Endothelial cell of umbilical vein (primary cell): ENCODE data around the gene MTIF3. TPM values are rescaled to one million over a fixed set of nuclear protein-coding genes. Genes with fewer than 3 reads are reported as not detected.

Experiments used
- BruUV-seq: library from RNA; stranded (reverse); fragments of 400-500 nt; replicated peaks from 2 replicates; lab custom pipeline; 2021; lab: Mats Ljungman, UMichigan
- CTCF ChIA-PET: fragments of 300-600, 350-600 bp; sonication (Branson Sonifier 250); formaldehyde crosslinking; loops from one replicate; lab custom pipeline; 2021; ENCODE audit warnings: antibody characterized with exemption, inconsistent platforms; lab: Charles Lee
- POLR2A ChIA-PET: fragments of 300-600, 350-600 bp; sonication (Branson Sonifier 250); formaldehyde crosslinking; loops from one replicate; lab custom pipeline; 2021; ENCODE audit warnings: antibody characterized with exemption, inconsistent platforms; lab: Charles Lee
- DNase-seq: peaks from one replicate; pipeline ENCODE4 v3.0.0-alpha.2; 2011; ENCODE audit warnings: low read depth, low spot score
- FAIRE-seq: peaks from 2 replicates; lab custom pipeline; 2011; peaks lifted over from hg19 to GRCh38; lab: Jason Lieb, UNC
- H2AFZ ChIP-seq: 2 replicates; pipeline ENCODE4 v1.6.0; 2012; ENCODE audit warnings: low read depth, low read length, control low read depth, inconsistent platforms
- H3K27ac ChIP-seq: 2 replicates; pipeline ENCODE4 v1.5.1; 2011; ENCODE audit warnings: low read depth, mild to moderate bottlenecking, control low read depth, low read length, moderate library complexity; ENCODE audit not compliant: insufficient read depth
- H3K27me3 ChIP-seq, 2 experiments: 2 replicates each; pipeline versions ENCODE4 v1.6.0 to v1.6.1; 2011; ENCODE audit warnings: low read length in 2 of 2, mixed read lengths in 1 of 2; ENCODE audit not compliant: control insufficient read depth in 2 of 2, insufficient read depth in 2 of 2
- H3K36me3 ChIP-seq, 2 experiments: 2 replicates in 1 of 2; 3 replicates in 1 of 2; pipeline ENCODE4 v1.5.1; 2011; ENCODE audit warnings: low read length in 2 of 2, mild to moderate bottlenecking in 1 of 2, moderate library complexity in 1 of 2; ENCODE audit not compliant: control insufficient read depth in 2 of 2, insufficient read depth in 2 of 2; ENCODE audit errors: extremely low read depth in 1 of 2
- H3K4me1 ChIP-seq: 3 replicates; pipeline ENCODE4 v1.5.1; 2011; ENCODE audit warnings: mild to moderate bottlenecking, low read length; ENCODE audit not compliant: control insufficient read depth, insufficient read depth; ENCODE audit errors: extremely low read depth
- H3K4me2 ChIP-seq: 2 replicates; pipeline ENCODE4 v1.6.1; 2011; ENCODE audit warnings: low read length, control low read depth, mixed read lengths; ENCODE audit not compliant: insufficient read depth
- H3K4me3 ChIP-seq, 3 experiments: fragments of 200-600 bp in 1 of 3; sonication (generic), shearing (Covaris generic) in 1 of 3; replicated peaks in 1 of 3; 2 replicates each; pipeline ENCODE4 v1.5.1; 2011 to 2016; ENCODE audit warnings: control low read depth in 3 of 3, low read length in 3 of 3, mild to moderate bottlenecking in 2 of 3, inconsistent platforms in 1 of 3, low read depth in 1 of 3, moderate library complexity in 1 of 3; ENCODE audit not compliant: insufficient read depth in 1 of 3
- H3K79me2 ChIP-seq: 2 replicates; pipeline ENCODE4 v1.6.0; 2012; ENCODE audit warnings: low read length, inconsistent platforms; ENCODE audit not compliant: control insufficient read depth, insufficient read depth
- H3K9ac ChIP-seq: replicated peaks from 2 replicates; pipeline ENCODE3; 2011; ENCODE audit warnings: low read length, control low read depth; ENCODE audit not compliant: insufficient read depth; ENCODE audit errors: extremely low read depth
- H3K9me1 ChIP-seq: replicated peaks from 3 replicates; pipeline ENCODE4 v1.6.0; 2011; ENCODE audit warnings: mild to moderate bottlenecking, low read length; ENCODE audit not compliant: control insufficient read depth, insufficient read depth; ENCODE audit errors: extremely low read depth
- H3K9me3 ChIP-seq: replicated peaks from 2 replicates; pipeline ENCODE4 v1.5.1; 2012; ENCODE audit warnings: low read length, inconsistent platforms; ENCODE audit not compliant: control insufficient read depth, insufficient read depth
- H4K20me1 ChIP-seq: replicated peaks from 2 replicates; pipeline ENCODE3; 2011; ENCODE audit warnings: mild to moderate bottlenecking, low read length; ENCODE audit not compliant: control insufficient read depth, insufficient read depth; ENCODE audit errors: extremely low read depth
- EZH2 ChIP-seq: IDR thresholded peaks from 2 replicates; pipeline ENCODE4 v1.6.1; 2012; ENCODE audit warnings: borderline replicate concordance, low read depth, mild to moderate bottlenecking, moderate library complexity, low read length, inconsistent platforms; ENCODE audit not compliant: severe bottlenecking
- FOS ChIP-seq: IDR thresholded peaks from 2 replicates; pipeline ENCODE4 v1.6.1; 2011; ENCODE audit warnings: mild to moderate bottlenecking, low read length, moderate library complexity, borderline replicate concordance; ENCODE audit not compliant: insufficient read depth
- GATA2 ChIP-seq: IDR thresholded peaks from 2 replicates; pipeline ENCODE4 v1.7.0; 2011; ENCODE audit warnings: low read depth, mild to moderate bottlenecking, moderate library complexity, mixed read lengths, low read length; ENCODE audit not compliant: insufficient read length, insufficient read depth
- JUN ChIP-seq: IDR thresholded peaks from 2 replicates; pipeline ENCODE4 v1.6.1; 2011; ENCODE audit warnings: borderline replicate concordance, low read depth; ENCODE audit not compliant: insufficient read length, insufficient read depth
- MYC ChIP-seq: IDR thresholded peaks from one replicate; pipeline ENCODE4 v1.6.1; 2011; ENCODE audit warnings: mild to moderate bottlenecking, low read depth, low read length
- POLR2A ChIP-seq: IDR thresholded peaks from 2 replicates; pipeline ENCODE4 v1.6.1; 2012; ENCODE audit warnings: low read depth, mild to moderate bottlenecking, control low read depth, low read length
- POLR2AphosphoS5 ChIP-seq: IDR thresholded peaks from 2 replicates; pipeline ENCODE4 v1.6.1; 2012; ENCODE audit warnings: low read depth, mild to moderate bottlenecking, control low read depth, low read length, moderate library complexity; ENCODE audit not compliant: insufficient read depth
- dilution Hi-C: fragments of 300-500 bp; cut with MboI; formaldehyde crosslinking; loops from one replicate; pipeline ENCODE4 v1.15.0; 2019; ENCODE audit warnings: low sequenced_read_pairs; ENCODE audit not compliant: extremely low pct_ligation_motif_present
- intact Hi-C: fragments of 100-400 bp; cut with micrococcal nuclease; formaldehyde crosslinking; loops from one replicate; pipeline ENCODE4 v1.10.0; 2022
- polyA plus RNA-seq, 4 experiments: library from polyadenylated mRNA; depleted of rRNA in 3 of 4; stranded (reverse) in 3 of 4; unstranded in 1 of 4; fragments of >200 nt; gene quantifications; 2 replicates each; pipeline versions ENCODE4 v1.2.1 to v1.2.3, GENCODE V29; 2011 to 2012; ENCODE audit warnings: missing spikeins in 1 of 4
- total RNA-seq: library from RNA; stranded (reverse); gene quantifications from 2 replicates; pipeline ENCODE4 v1.2.3, GENCODE V29; 2021
- TF ChIP-seq, protein P1 (sequence below): IDR thresholded peaks from 2 replicates; pipeline ENCODE4 v1.6.1; 2011; ENCODE audit not compliant: insufficient read depth, insufficient read length
- TF ChIP-seq, protein P2 (sequence below), 2 donors: IDR thresholded peaks; 1 replicate in 1 of 2; 2 replicates in 1 of 2; pipeline ENCODE4 v1.5.1; 2011; ENCODE audit warnings: low read length in 2 of 2, mild to moderate bottlenecking in 2 of 2, moderate library complexity in 2 of 2, control low read depth in 1 of 2, inconsistent platforms in 1 of 2, low read depth in 1 of 2; ENCODE audit not compliant: insufficient read depth in 1 of 2; ENCODE audit errors: extremely low read depth in 1 of 2

Gene MTIF3
- total and polyA plus RNA-seq, 2 donors (not counting 3 experiments of a cell fraction or from before 2014, with no cell fraction given): 23.5 to 37.5 TPM

DNA sequence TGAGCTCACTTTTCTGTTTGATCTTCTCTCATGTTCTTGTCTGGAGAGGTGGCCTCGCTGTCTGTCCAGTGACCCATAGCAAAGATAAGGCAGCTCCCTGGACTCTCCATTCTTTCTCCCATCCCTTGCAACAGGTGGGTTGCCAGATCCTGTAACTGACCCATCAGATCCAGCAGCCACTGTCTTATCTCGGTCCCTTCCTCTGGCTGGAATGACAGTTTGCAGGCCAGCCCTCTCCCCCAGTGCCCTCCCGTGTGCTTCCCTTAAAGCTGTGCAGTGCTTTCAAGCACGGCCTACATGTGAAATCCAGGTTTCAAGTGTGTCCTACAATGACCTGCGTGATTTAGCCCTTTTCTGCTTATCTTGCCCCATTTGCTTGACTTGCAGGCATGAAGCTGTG lies 22.2 kb downstream of the MTIF3 start:
- Histone ChIP-seq H3K27me3 (no peaks in the 10 kb centered on the region), H3K4me3 (no peak overlapping the region), H3K36me3 (peaks cover 4 to 18% of the 10 kb centered on the region in 2 experiments), H2AFZ (no peak overlapping the region), H4K20me1 (no peaks in the 10 kb centered on the region), H3K27ac (no peak overlapping the region), H3K9me1 (no peaks in the 10 kb centered on the region), H3K9ac (no peak overlapping the region), H3K4me2 (no peak overlapping the region), H3K4me1 (peaks cover 25% of the 10 kb centered on the region), H3K79me2 (peaks cover 15% of the 10 kb centered on the region), H3K9me3 (no peaks in the 10 kb centered on the region)
- dilution Hi-C loops: no loop called here
- TF ChIP-seq JUN (no peak), MYC (no peak), GATA2 (no peak)
- intact Hi-C loops: no loop called here
- POLR2A ChIA-PET: no interaction called here
- DNase-seq: no peak
- CTCF ChIA-PET: interaction anchor here (1.5 to 4.6 kb wide), 2 partner anchors 22 to 398 kb away, joined by 4 to 41 read pairs; partner anchors contain the start of gene MTIF3
- no TSS peak for BruUV-seq
- no peak for FAIRE-seq

DNA sequence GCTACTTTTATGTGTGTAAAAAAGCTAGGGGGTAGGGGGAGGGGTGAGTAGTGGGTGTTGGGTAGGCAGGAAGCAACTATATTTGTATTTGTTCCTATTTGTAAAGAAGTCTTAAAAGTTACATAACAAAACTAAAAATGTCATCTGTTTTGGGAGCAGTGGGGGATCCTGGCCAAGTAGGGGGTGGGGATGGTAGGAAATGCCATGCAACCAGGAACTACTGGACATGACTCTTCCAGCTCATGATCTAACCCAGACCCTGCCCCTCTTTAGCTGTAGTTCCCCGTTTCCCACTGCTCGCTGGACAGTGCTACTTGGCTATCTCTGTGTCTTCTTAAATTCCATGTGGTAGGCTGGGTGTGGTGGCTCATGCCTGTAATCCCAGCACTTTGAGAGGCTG lies 22.7 kb downstream of the MTIF3 start:
- intact Hi-C loops (no loop called here), dilution Hi-C loops (no loop called here)
- Histone ChIP-seq H2AFZ (no peak overlapping the region), H3K9ac (no peak overlapping the region), H3K9me3 (no peaks in the 10 kb centered on the region), H3K27me3 (no peaks in the 10 kb centered on the region), H3K4me1 (peaks cover 25% of the 10 kb centered on the region), H3K4me2 (no peak overlapping the region), H3K27ac (no peak overlapping the region), H3K4me3 (no peak overlapping the region), H3K9me1 (no peaks in the 10 kb centered on the region), H4K20me1 (no peaks in the 10 kb centered on the region), H3K79me2 (peaks cover 15% of the 10 kb centered on the region), H3K36me3 (peaks cover 4 to 15% of the 10 kb centered on the region in 2 experiments)
- TF ChIP-seq EZH2 (no peak), POLR2A (no peak), GATA2 (no peak), FOS (no peak), JUN (no peak), POLR2AphosphoS5 (no peak), MYC (no peak)
- TF ChIP-seq, protein P1, sequence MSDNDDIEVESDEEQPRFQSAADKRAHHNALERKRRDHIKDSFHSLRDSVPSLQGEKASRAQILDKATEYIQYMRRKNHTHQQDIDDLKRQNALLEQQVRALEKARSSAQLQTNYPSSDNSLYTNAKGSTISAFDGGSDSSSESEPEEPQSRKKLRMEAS: no peak
- TF ChIP-seq, protein P2, sequence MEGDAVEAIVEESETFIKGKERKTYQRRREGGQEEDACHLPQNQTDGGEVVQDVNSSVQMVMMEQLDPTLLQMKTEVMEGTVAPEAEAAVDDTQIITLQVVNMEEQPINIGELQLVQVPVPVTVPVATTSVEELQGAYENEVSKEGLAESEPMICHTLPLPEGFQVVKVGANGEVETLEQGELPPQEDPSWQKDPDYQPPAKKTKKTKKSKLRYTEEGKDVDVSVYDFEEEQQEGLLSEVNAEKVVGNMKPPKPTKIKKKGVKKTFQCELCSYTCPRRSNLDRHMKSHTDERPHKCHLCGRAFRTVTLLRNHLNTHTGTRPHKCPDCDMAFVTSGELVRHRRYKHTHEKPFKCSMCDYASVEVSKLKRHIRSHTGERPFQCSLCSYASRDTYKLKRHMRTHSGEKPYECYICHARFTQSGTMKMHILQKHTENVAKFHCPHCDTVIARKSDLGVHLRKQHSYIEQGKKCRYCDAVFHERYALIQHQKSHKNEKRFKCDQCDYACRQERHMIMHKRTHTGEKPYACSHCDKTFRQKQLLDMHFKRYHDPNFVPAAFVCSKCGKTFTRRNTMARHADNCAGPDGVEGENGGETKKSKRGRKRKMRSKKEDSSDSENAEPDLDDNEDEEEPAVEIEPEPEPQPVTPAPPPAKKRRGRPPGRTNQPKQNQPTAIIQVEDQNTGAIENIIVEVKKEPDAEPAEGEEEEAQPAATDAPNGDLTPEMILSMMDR (IDR thresholded peaks at IDR 0.05; ENCODE audit: extremely low read depth in 1 of 2, insufficient read depth in 1 of 2, low read depth in 1 of 2, low read length in 2 of 2): no peak
- FAIRE-seq: no peak
- POLR2A ChIA-PET: no interaction called here
- no TSS peak for BruUV-seq
- CTCF ChIA-PET: interaction anchor here (1.5 to 4.6 kb wide), 2 partner anchors 22 to 399 kb away, joined by 4 to 41 read pairs; partner anchors contain the start of gene MTIF3
- no peak for DNase-seq
